HG03045 (cell line): ENCODE results near the gene ARHGAP8.
"Not testable (repeated sequence)": the region's sequence is repeated elsewhere in the genome, so short reads cannot be mapped to it uniquely, and the experiment has no call there.

ENCODE experiments used
- ATAC-seq: cut with Tn5 transposase; IDR thresholded peaks from one replicate; pipeline ENCODE4 v1.9.1; 2021; ENCODE audit warnings: mild to moderate bottlenecking, moderate library complexity; ENCODE audit not compliant: unreplicated experiment

ARHGAP8 gene

GRCh38 chr22:44901301-44901700 lies 148.9 kb downstream of the ARHGAP8 start:
- ATAC-seq, result no peak

GRCh38 chr22:44903164-44903563 lies 150.8 kb downstream of the ARHGAP8 start:
- not testable (repeated sequence) for ATAC-seq

GRCh38 chr22:44904492-44905152 lies 152.2 kb downstream of the ARHGAP8 start:
- ATAC-seq, result not testable (repeated sequence)

GRCh38 chr22:44906248-44906936 lies 154.0 kb downstream of the ARHGAP8 start:
- ATAC-seq, result no peak

- no peak for ATAC-seq
These were observed 154.7 kb downstream of the ARHGAP8 start for GRCh38 chr22:44906999-44907644.

GRCh38 chr22:44907765-44908737 lies 155.7 kb downstream of the ARHGAP8 start:
- no peak for ATAC-seq

- ATAC-seq, result no peak
These were observed 156.9 kb downstream of the ARHGAP8 start for GRCh38 chr22:44909241-44909640.
